IMR-90 (cell line): Measurements from ENCODE around the gene CENPT. TPM values are rescaled to one million over a fixed set of nuclear protein-coding genes. Genes with fewer than 3 reads are reported as not detected.

Experiments
- ATAC-seq: fragments of 200-7000 bp; cut with Tn5 transposase; 2 replicates; pipeline ENCODE4 v1.9.1; 2020; ENCODE audit warnings: low read depth, mild to moderate bottlenecking, moderate library complexity
- BruUV-seq: library from RNA; stranded (reverse); fragments of 400-500 nt; replicated peaks from 2 replicates; lab custom pipeline; 2021; lab: Mats Ljungman, UMichigan
- CTCF ChIA-PET: fragments of 300-600 bp; formaldehyde crosslinking; extraction: SDS; loops from one replicate; lab custom pipeline; 2021; ENCODE audit warnings: antibody characterized with exemption; lab: Yijun Ruan, JAX
- POLR2A ChIA-PET: fragments of 300-600 bp; sonication (Branson Sonifier 250); formaldehyde crosslinking; loops from one replicate; lab custom pipeline; 2022; ENCODE audit warnings: antibody characterized with exemption; ENCODE audit not compliant: unreplicated experiment; lab: Charles Lee
- DNase-seq: peaks from one replicate; pipeline ENCODE4 v3.0.0; 2013
- H2AFZ ChIP-seq: replicated peaks from 2 replicates; pipeline ENCODE3; 2013; ENCODE audit warnings: low read length, mild to moderate bottlenecking; ENCODE audit not compliant: poor library complexity
- H2AK5ac ChIP-seq: 2 replicates; pipeline ENCODE4 v1.6.1; 2013; ENCODE audit warnings: low read depth, low read length, inconsistent platforms
- H2AK9ac ChIP-seq: replicated peaks from 2 replicates; pipeline ENCODE3; 2013; ENCODE audit warnings: mild to moderate bottlenecking, low read depth, low read length, moderate library complexity; ENCODE audit not compliant: poor library complexity
- H2BK120ac ChIP-seq: 2 replicates; pipeline ENCODE4 v1.6.1; 2013; ENCODE audit warnings: low read depth, low read length, inconsistent platforms
- H2BK15ac ChIP-seq: 3 replicates; pipeline ENCODE4 v1.6.1; 2013; ENCODE audit warnings: low read depth, low read length, inconsistent platforms
- H2BK20ac ChIP-seq: 2 replicates; pipeline ENCODE4 v1.6.1; 2013; ENCODE audit warnings: low read depth, mild to moderate bottlenecking, inconsistent platforms, low read length, moderate library complexity
- H2BK5ac ChIP-seq: 2 replicates; pipeline ENCODE4 v1.6.1; 2013; ENCODE audit warnings: mild to moderate bottlenecking, low read depth, low read length, inconsistent platforms; ENCODE audit not compliant: poor library complexity, severe bottlenecking
- H3K14ac ChIP-seq: replicated peaks from 2 replicates; pipeline ENCODE4 v1.6.1; 2013; ENCODE audit warnings: low read depth, low read length, inconsistent platforms
- H3K18ac ChIP-seq: 2 replicates; pipeline ENCODE4 v1.6.1; 2013; ENCODE audit warnings: low read depth, low read length, control low read depth
- H3K23ac ChIP-seq: 2 replicates; pipeline ENCODE4 v1.6.1; 2013; ENCODE audit warnings: low read depth, low read length, inconsistent platforms
- H3K27ac ChIP-seq: 2 replicates; pipeline ENCODE4 v1.5.1; 2013; ENCODE audit warnings: mild to moderate bottlenecking, control low read depth, low read length; ENCODE audit not compliant: insufficient read depth
- H3K27me3 ChIP-seq: 2 replicates; pipeline ENCODE4 v1.6.1; 2013; ENCODE audit warnings: low read length; ENCODE audit not compliant: control insufficient read depth, insufficient read depth
- H3K36me3 ChIP-seq: 2 replicates; pipeline ENCODE4 v1.6.1; 2013; ENCODE audit warnings: low read length, mixed read lengths; ENCODE audit not compliant: control insufficient read depth, insufficient read depth
- H3K4ac ChIP-seq: 2 replicates; pipeline ENCODE4 v1.6.1; 2013; ENCODE audit warnings: low read depth, low read length, inconsistent platforms
- H3K4me1 ChIP-seq: 2 replicates; pipeline ENCODE4 v1.6.1; 2013; ENCODE audit warnings: low read length, mixed read lengths; ENCODE audit not compliant: control insufficient read depth, insufficient read depth
- H3K4me2 ChIP-seq: 2 replicates; pipeline ENCODE4 v1.6.1; 2013; ENCODE audit warnings: low read depth, mild to moderate bottlenecking, control low read depth, low read length, moderate library complexity
- H3K4me3 ChIP-seq: 2 replicates; pipeline ENCODE4 v1.5.1; 2013; ENCODE audit warnings: low read depth, mild to moderate bottlenecking, control low read depth, low read length, moderate library complexity; ENCODE audit not compliant: insufficient read depth
- H3K56ac ChIP-seq: 2 replicates; pipeline ENCODE4 v1.6.1; 2013; ENCODE audit warnings: low read length, inconsistent platforms; ENCODE audit not compliant: insufficient read depth; ENCODE audit errors: extremely low read depth
- H3K79me1 ChIP-seq, 2 experiments: 2 replicates each; pipeline ENCODE4 v1.6.1; 2013; ENCODE audit warnings: low read length in 2 of 2, inconsistent platforms in 1 of 2, low read depth in 1 of 2
- H3K9ac ChIP-seq: 2 replicates; pipeline ENCODE4 v1.6.1; 2013; ENCODE audit warnings: low read depth, low read length, control low read depth
- H3K9me1 ChIP-seq: 2 replicates; pipeline ENCODE4 v1.6.1; 2013; ENCODE audit warnings: low read length, inconsistent platforms; ENCODE audit not compliant: insufficient read depth
- H3K9me3 ChIP-seq: 2 replicates; pipeline ENCODE4 v1.6.1; 2013; ENCODE audit warnings: low read length; ENCODE audit not compliant: control insufficient read depth, insufficient read depth
- H4K20me1 ChIP-seq: 2 replicates; pipeline ENCODE4 v1.6.1; 2013; ENCODE audit warnings: low read length, inconsistent platforms; ENCODE audit not compliant: insufficient read depth
- H4K5ac ChIP-seq: 2 replicates; pipeline ENCODE4 v1.6.1; 2013; ENCODE audit warnings: mild to moderate bottlenecking, low read depth, low read length, control low read depth
- H4K8ac ChIP-seq, 2 experiments: 2 replicates each; pipeline ENCODE4 v1.6.1; 2013; ENCODE audit warnings: low read depth in 2 of 2, low read length in 2 of 2, control low read depth in 1 of 2, inconsistent platforms in 1 of 2
- H4K91ac ChIP-seq: 2 replicates; pipeline ENCODE4 v1.6.1; 2013; ENCODE audit warnings: low read depth, low read length, inconsistent platforms; ENCODE audit not compliant: insufficient read depth
- CHD1 ChIP-seq: IDR thresholded peaks from 2 replicates; pipeline ENCODE4 v1.6.1; 2012; ENCODE audit warnings: low read depth, low read length, improper control_type of control experiment
- FOS ChIP-seq: fragments of 150-350 bp; IDR thresholded peaks from 2 replicates; pipeline ENCODE4 v1.6.1; 2016; ENCODE audit warnings: low read depth, low read length
- MAFK ChIP-seq: IDR thresholded peaks from 2 replicates; pipeline ENCODE4 v1.6.1; 2012; ENCODE audit warnings: low read depth, low read length, improper control_type of control experiment
- NFE2L2 ChIP-seq: fragments of 150-350 bp; IDR thresholded peaks from 2 replicates; pipeline ENCODE4 v1.6.1; 2016; ENCODE audit warnings: low read depth, mild to moderate bottlenecking, low read length
- POLR2A ChIP-seq: IDR thresholded peaks from 2 replicates; pipeline ENCODE4 v1.6.1; 2012; ENCODE audit warnings: mild to moderate bottlenecking, low read depth, low read length
- RFX5 ChIP-seq: IDR thresholded peaks from 2 replicates; pipeline ENCODE4 v1.8.0; 2012; ENCODE audit warnings: low read depth, mild to moderate bottlenecking, low read length, moderate library complexity
- WGBS, 2 experiments: methylation state at CpG; one replicate each; pipeline versions ENCODE4 v1.1.5 to v1.1.7; 2013; ENCODE audit warnings: missing lambda C conversion rate in 2 of 2; ENCODE audit not compliant: insufficient read length in 1 of 2; ENCODE audit errors: extremely low coverage in 2 of 2; 5-methylcytosine and 5-hydroxymethylcytosine counted together
- dilution Hi-C: fragments of 300-500 bp; cut with HindIII; formaldehyde crosslinking; loops from one replicate; pipeline ENCODE4 v1.14.3; 2018; ENCODE audit warnings: low sequenced_read_pairs; ENCODE audit not compliant: unreplicated experiment
- in situ Hi-C: fragments of 300-500 bp; cut with MboI; formaldehyde crosslinking; loops from 3 replicates; pipeline ENCODE4 v1.14.3; 2019; ENCODE audit warnings: low sequenced_read_pairs, inconsistent platforms, mixed read lengths
- intact Hi-C: fragments of 100-400 bp; cut with micrococcal nuclease; formaldehyde crosslinking; loops from 2 replicates; pipeline ENCODE4 v1.10.0; 2022
- polyA plus RNA-seq, 3 experiments: library from polyadenylated mRNA; depleted of rRNA; stranded (reverse); fragments of >200 nt; gene quantifications; 2 replicates each; pipeline ENCODE4 v1.2.3, GENCODE V29; 2012; ENCODE audit warnings: low replicate concordance in 1 of 3
- total RNA-seq: library from RNA; depleted of rRNA; stranded (reverse); fragments of >200 nt; gene quantifications from 2 replicates; pipeline ENCODE4 v1.2.3, GENCODE V29; 2012
- TF ChIP-seq, protein P1 (sequence below): fragments of 150-350 bp; IDR thresholded peaks from 2 replicates; pipeline ENCODE4 v1.6.1; 2016; ENCODE audit warnings: low read depth, mild to moderate bottlenecking, low read length, moderate library complexity, borderline replicate concordance

CENPT gene
- total and polyA plus RNA-seq, 2 of the 4 experiments (the other 2 are of a cell fraction) = 33.3 to 83.1 TPM

DNA sequence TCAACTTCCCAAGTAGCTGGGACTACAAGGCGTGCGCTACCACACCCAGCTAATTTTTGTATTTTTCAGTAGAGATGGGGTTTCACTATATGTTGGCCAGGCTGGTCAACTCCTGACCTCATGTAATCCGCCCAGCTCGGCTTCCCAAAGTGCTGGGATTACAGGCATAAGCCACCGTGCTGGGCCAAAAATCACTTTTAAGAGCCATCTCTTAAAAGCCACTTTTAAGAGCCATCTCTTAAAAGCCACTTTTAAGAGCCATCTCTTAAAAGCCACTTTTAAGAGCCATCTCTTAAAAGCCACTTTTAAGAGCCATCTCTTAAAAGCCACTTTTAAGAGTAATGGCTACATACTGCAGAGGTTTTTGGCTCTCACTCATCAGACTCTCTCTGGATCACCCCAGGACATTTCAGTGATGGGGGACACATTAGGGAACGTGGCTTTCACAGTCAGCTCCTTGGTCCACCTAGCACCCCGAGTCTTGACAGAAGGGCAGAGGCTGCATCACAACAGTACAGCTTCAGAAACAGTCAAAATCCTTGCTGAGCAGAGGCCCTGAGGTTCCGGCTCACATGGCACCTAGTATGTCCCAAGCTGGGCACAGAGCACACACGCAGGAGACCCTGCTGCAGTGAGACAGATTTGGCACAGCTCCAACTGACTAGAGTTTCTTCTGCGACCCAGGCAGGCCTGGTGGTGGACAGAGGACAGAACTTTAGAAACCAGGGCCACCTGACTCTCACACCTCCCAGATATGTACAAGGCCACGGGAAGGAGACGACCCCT, 64.7 kb downstream of the CENPT start:
- peaks cover 22% of the 10 kb centered on the region; the same call in 1 of the 2 replicates for H4K20me1 ChIP-seq
- no peak overlapping the region for H2BK20ac ChIP-seq
- in situ Hi-C loops = no loop called here
- peaks cover 2% of the 10 kb centered on the region; the same call in 1 of the 2 replicates for H3K36me3 ChIP-seq
- no peaks in the 10 kb centered on the region for H3K27me3 ChIP-seq
- no peak overlapping the region for H4K91ac ChIP-seq
- no peaks in the 10 kb centered on the region for H3K4me1 ChIP-seq
- no peak overlapping the region for H3K14ac ChIP-seq
- H3K23ac ChIP-seq = no peak overlapping the region
- peaks cover 12% of the 10 kb centered on the region; the same call in 1 of the 2 replicates for H3K9me1 ChIP-seq
- no peak overlapping the region for H3K4ac ChIP-seq
- H3K27ac ChIP-seq = no peak overlapping the region
- no peaks in the 10 kb centered on the region for H3K9me3 ChIP-seq
- no peak overlapping the region for H3K9ac ChIP-seq
- WGBS, 2 experiments = 88% methylated on average over 3 of the region's 12 CpGs; no CpG with 5 or more reads in 1 of the 2 experiments
- no peak for DNase-seq
- no peak overlapping the region for H2AFZ ChIP-seq
- ATAC-seq = no peak
- no peak overlapping the region for H3K4me2 ChIP-seq
- no peak overlapping the region for H2BK120ac ChIP-seq
- no peak overlapping the region for H3K4me3 ChIP-seq
- dilution Hi-C loops = no loop called here
- TF ChIP-seq POLR2A (no peak), CHD1 (no peak), FOS (no peak), RFX5 (no peak), NFE2L2 (no peak), MAFK (no peak)
- TF ChIP-seq, protein P1, sequence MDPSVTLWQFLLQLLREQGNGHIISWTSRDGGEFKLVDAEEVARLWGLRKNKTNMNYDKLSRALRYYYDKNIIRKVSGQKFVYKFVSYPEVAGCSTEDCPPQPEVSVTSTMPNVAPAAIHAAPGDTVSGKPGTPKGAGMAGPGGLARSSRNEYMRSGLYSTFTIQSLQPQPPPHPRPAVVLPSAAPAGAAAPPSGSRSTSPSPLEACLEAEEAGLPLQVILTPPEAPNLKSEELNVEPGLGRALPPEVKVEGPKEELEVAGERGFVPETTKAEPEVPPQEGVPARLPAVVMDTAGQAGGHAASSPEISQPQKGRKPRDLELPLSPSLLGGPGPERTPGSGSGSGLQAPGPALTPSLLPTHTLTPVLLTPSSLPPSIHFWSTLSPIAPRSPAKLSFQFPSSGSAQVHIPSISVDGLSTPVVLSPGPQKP = no peak
- H3K79me1 ChIP-seq = peaks cover 25 to 65% of the 10 kb centered on the region in 2 experiments
- no peak overlapping the region for H2BK5ac ChIP-seq
- intact Hi-C loops = no loop called here
- no peak overlapping the region for H3K18ac ChIP-seq
- ChIA-PET CTCF (no interaction called here), POLR2A (no interaction called here)
- H4K8ac ChIP-seq = no peak overlapping the region
- no peak overlapping the region for H2AK9ac ChIP-seq
- H3K56ac ChIP-seq = no peak overlapping the region
- no peak overlapping the region for H4K5ac ChIP-seq
- no peak overlapping the region for H2AK5ac ChIP-seq
- H2BK15ac ChIP-seq = no peak overlapping the region
- BruUV-seq = no TSS peak
